Central memory CD4-positive, alpha-beta T cell (primary cell): ENCODE measurements around the gene ANKRD13D.

ENCODE experiments used
- DNase-seq: peaks from one replicate; pipeline ENCODE4 v3.0.0; 2022

Gene ANKRD13D

DNA sequence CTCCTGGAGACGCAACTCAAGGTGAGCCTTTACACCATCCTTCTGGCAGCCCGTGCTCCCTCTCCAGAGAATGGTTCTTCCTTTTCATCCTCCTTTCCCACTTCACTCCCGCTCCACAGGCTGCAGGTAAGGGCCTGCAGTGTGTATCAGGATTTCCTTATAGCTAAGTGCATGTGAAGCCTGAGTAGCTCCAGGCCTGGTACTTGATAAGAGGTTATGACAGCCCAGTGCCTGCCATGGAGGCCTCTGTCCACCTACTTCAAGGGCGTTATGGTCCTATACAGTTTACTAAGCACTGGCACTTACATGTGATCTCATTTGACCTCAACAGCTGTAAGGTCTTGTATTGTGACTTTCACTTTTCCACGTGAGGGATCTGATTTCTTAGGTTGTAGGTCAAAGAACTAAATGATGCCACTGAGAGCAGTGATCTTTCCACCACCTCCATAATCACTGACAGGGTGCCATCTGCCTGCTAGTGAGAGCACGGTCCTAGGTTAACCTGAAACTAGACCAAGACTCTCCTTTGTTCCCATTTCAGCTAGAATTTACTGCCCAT, 32.3 kb downstream of the ANKRD13D start:
- no peak for DNase-seq

DNA sequence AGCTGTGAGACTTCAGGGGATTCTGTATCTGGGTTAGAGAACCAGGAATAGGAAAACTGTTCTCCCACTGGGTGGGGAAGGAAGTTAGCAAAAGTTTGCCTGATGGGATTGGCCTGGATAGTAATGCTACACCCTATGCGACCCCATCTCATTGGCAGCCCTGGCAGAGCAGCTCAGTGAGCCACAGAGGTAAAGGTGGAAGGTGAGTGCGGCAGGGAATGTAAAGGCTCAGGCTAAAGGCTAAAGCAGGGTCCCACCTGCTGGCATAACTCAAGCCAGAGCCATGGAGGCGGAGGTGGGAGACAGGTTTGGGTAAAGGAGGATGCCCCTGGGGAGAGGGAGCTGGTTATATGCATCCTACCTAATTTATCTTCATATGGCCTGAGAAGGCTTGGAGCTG, 32.9 kb downstream of the ANKRD13D start:
- DNase-seq, result no peak

DNA sequence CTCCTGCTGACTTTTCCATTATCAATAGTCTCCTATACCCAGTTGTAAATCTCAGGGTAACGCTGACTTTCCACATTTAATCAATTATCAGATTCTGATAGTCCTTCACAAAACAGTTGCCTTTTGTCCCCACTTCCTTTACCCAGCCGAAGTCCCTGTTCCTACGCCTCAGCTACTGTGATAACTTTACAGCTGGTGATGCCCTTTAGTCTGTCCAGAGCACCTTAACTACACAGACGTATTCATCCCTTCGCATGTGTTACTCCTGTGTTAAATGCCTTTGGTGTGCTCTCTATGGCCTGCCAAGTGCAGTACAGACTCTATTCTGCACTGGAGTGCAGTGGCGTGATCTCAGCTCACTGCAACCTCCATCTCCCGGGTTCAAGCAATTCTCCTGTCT, 34.4 kb downstream of the ANKRD13D start:
- DNase-seq, result no peak

DNA sequence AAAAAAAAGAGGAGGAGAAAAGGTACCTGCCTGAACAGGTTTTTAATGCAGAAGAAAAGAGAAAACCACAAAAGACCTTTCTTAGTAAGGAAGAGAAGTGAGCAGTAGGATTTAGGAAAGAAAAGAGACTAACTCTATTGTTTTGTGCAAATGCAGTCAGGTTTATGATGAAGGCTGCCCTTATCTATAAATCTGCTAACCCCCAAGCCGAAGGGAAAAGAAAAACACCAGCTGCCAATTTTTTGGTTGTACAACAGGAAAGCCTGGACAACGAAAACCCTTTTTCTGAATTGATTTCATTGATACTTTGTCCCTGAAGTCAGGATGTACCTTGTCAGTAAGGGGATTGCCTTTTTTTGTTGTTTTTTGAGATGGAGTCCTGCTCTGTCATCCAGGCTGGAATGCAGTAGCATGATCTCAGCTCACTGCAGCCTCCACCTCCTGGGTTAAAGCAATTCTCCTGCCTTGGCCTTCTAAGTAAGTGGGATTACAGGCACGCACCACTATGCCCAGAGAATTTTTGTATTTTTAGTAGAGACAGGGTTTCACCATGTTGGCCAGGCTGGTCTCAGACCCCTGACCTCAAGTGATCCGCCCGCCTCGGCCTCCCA, 43.1 kb downstream of the ANKRD13D start:
- no peak for DNase-seq

DNA sequence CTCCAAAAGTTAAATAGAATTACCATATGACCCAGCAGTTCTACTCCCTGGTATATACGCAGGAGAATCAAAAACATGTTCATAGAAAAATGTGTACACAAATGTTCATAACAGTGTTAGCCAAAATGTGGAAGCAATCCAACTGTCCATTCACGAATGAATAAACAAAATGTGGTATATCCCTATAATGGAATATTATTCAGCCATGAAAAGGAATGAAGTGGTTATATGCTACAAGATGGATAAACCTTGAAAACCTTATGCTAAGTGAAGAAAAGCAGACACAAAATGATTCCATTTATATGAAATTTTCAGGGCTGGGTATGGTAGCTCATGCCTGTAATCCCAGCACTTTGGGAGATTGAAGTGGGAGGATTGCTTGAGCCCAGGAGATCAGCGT, 48.2 kb downstream of the ANKRD13D start:
- DNase-seq, result no peak

DNA sequence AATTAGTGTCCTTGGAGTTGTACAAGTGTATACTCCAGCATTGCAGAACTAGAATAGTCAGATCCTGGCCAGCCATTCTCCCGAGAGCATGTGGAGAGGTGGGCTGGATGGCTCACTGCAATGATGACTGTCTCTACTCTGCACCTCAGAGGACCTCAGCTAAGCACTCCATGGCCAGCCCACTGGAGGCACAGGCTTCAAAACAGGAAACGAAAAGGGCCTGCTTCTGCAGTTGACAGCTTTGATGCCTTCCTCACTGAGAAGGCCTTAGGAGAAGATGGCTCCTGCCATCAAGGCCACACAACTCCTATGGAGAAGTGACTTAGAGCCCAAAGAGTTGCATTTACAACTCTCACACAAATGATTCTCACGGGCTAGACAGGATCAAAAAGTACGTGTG, 55.2 kb downstream of the ANKRD13D start:
- no peak for DNase-seq

DNA sequence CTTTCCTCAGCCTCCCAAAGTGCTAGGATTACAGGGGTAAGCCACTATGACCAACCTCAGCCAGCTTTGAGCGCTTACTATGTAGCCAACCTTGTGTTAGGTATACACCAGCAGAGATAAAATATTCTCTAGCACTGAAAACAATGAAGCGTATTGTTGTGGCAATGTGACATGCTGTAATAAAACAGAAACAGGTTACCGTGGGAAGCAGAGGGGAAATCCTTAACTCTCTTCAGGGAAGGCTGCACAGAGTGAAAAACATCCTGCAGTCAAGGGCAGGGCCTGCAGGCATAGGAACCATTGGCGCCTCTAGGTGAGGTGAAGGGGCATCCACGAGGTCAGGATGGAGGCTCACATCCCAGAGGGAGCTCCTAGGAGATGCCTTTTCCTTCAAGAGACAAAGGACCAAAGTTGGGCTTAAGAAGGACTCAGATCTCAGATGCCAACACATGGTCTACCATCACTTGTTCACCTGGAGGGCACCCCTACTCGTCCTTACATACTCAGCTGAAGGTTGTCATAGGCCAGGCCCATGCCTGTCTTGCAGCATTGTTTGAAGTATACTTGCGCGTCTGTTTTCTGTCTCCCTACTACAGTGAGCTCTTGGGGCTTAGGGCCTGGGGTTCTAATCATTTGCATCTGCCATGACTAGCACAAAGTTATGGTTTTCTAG, 56.3 kb downstream of the ANKRD13D start:
- no peak for DNase-seq

DNA sequence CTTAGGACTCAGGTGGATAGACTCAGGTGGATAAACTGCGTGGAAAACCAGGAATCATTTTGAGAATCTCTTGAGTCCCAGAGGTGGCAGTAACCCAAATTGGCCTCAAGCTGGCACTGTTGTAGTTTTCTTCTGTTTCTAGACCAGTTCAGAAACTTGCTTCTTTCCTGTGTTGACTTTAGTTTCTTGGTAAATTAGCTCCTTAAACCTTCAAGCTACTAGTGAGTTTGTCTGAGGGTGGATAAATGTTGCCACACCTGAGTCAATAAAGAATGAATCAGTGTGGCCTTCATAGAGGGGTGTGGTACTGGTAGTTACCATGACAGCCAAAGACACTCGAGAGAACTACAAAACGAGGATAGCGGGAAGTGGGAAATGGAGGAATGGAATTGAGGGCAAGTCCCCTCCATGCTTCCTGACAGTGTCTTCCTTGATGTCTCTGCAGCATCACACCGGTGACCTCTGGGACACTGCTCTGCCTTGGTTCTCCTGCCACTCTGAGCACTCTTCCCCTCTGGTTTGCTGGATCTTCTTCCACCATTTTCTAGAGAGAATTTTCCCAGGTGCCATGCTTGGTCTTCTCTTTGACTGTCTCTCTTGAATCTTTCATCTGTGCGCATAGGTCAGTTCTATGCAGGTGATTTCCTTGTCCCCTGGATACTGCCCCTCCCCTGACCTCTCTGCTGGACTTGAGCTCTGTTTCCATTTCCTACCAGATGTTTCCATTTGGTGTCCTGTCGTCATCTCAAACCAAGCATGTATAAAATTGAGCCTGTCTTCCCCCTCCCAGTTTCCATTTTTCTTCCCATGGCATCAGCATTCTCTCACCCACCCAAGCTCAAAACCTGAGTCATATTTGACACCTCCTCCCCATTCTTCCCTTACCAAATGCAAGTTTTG, 57.1 kb downstream of the ANKRD13D start:
- no peak for DNase-seq

DNA sequence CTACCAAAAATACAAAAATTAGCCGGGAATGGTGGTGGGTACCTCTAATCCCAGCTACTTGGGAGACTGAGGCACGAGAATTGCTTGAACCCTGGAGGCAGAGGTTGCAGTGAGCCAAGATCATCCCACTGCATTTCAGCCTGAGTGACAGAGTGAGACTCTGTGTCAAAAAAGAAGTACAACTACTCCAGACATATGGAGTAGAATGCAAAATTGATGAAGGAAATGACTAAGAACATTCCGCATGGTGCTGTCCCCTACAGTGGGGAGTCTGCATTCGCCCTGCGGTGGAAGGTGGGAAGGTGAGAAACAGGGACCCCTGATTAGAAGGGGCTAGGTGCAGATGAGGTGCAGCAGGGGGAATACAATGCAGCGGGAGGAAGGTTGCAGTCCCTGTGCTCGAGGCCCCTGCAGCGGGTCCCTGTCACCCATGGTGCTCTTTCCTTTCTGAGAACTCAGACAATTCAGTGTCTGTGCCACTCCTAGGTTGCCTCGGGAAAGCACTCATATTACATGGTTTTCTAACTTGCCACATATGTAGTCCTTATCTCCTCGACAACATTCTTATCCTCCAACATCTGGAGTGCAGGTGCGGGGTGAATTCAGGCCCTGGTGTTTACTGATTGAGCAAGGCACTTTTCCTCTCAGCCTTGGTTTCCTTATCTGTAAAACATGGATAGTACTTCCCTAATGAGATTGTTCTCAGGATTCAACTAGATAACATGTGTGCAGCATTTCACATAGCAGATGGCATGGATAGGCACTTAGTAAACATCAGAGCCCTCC, 59.1 kb downstream of the ANKRD13D start:
- DNase-seq, result no peak

DNA sequence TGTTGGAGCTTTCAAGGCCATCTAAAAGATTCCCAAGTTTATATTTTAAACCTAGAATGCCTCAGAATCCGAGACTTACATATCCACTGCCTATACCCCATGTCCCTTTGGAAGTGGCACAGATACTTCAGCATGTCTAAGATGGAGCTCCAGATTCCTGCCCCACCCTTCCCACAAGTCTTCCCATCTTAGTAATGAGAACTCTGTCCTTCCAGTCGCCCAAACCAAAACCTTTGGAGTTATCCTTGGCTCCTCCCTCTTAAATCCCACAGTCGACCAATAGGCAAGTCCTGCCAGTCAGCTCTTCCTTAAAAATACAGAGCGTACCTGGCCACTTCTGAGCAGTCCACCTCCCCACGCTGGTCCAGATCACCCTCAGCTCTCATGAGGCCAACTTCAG, 59.9 kb downstream of the ANKRD13D start:
- no peak for DNase-seq

DNA sequence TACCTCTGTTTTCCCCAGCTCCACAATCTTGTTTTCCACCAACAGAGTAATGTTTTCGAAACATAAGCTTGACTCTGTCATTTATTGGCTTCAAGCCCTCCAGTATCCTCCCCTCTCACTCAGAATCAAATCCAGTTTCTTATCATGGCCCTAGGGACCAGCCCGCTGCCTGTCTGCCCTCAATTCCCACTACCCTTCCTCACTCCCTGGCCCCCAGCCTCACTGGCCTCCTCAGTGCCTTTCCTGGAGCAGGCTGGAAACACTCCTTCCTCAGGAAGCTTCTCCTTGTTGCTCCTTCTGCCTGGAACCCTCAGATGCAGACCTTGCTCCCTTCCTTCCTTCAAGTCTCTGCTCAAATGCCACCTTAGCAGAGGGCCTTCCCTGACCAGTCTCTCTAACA, 60.4 kb downstream of the ANKRD13D start:
- DNase-seq, result no peak

DNA sequence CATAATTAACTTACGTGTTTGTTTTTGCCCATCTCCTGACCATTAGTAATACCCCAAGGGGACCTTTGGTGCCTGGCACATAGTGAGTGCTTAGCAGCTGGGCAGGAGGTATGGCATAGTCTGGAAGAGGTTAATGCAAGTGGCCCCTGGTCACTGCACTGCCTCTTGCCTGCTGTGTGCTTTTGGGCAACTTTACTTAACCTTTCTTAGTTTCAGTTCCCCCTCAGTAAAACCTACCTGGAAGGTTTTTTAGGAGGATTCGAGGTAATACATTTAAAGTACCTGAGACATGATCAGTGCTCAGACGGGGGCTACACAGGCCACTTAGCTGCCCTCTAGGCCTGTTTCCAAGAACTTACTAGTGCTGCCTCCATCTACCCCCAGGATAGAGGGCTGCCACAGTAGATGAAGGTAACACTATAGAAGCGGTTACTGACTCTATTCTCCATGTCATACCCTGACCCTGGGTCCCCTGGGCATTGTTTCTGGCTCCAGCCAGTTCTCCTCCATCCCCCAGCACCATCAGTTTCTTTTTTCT, 60.9 kb downstream of the ANKRD13D start:
- DNase-seq, result no peak

DNA sequence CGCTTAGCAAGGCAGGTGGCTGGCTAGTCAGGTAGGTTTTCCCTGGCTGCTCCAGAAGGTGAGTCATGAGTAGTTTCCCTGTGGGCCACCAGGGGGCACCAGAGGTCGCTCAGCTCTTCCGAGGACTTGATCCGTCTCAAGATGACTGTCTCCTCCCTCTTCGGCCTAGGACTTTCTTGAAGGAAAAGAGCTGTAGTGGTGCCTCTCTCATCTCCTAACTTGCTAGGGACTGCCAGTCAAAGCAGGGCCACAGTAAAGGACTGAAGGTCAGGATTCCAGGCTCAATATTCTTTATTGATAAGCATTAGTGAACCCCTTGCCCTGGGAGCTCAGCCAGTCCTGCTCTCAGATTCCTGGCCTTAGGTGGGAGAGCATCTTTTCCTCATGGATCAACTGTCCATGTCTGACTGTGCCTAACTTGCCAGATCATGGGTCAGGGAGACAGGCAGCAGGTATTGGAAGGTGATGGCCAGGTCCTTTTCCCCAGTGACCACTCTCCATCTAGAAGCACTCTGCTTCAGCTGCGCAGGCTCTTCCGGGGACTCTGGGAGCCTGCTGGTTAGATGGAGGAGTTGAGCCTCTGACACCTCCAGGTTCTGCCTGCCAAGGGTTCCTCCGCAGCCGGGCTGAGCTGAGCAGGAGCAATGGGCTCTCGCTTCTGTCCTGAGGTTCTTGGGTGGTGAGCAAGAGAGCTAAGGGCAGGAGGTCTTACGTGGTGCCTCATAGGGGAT, 62.3 kb downstream of the ANKRD13D start:
- peak; percentile 64 for DNase-seq
